HG03565 (cell line): ENCODE results near the gene NOL12.

Experiments used
- ATAC-seq: cut with Tn5 transposase; IDR thresholded peaks from one replicate; pipeline ENCODE4 v1.9.1; 2021; ENCODE audit warnings: mild to moderate bottlenecking, moderate library complexity; ENCODE audit not compliant: unreplicated experiment

Gene NOL12

GRCh38 chr22:37659066-37659896 is 26.9 kb upstream of the NOL12 start:
- peak; percentile 3 for ATAC-seq

GRCh38 chr22:37659897-37660708 is 26.0 kb upstream of the NOL12 start:
- no peak for ATAC-seq

- no peak for ATAC-seq
Observed at GRCh38 chr22:37660709-37661045, 25.5 kb upstream of the NOL12 start.

GRCh38 chr22:37661160-37661924 is 24.8 kb upstream of the NOL12 start:
- ATAC-seq: no peak

GRCh38 chr22:37662039-37662438 is 24.1 kb upstream of the NOL12 start:
- no peak for ATAC-seq

GRCh38 chr22:37663521-37664140 is 22.5 kb upstream of the NOL12 start:
- no peak for ATAC-seq

- no peak for ATAC-seq
Observed at GRCh38 chr22:37664249-37665101, 21.7 kb upstream of the NOL12 start.

GRCh38 chr22:37665487-37665886 is 20.7 kb upstream of the NOL12 start:
- ATAC-seq: no peak

- no peak for ATAC-seq
Observed at GRCh38 chr22:37669586-37669985, 16.6 kb upstream of the NOL12 start.

GRCh38 chr22:37672206-37672919 is 13.8 kb upstream of the NOL12 start:
- no peak for ATAC-seq

GRCh38 chr22:37672920-37673455 is 13.2 kb upstream of the NOL12 start:
- no peak for ATAC-seq

- no peak for ATAC-seq
Observed at GRCh38 chr22:37674248-37674647, 11.9 kb upstream of the NOL12 start.

GRCh38 chr22:37674951-37675929 is 10.9 kb upstream of the NOL12 start, which contains the start of gene LGALS1:
Gene LGALS1 (plus strand): TSS chr22:37675636. CDS start chr22:37675703, 67 bp downstream.
- ATAC-seq: peak; percentile 30

- ATAC-seq: no peak
Observed at GRCh38 chr22:37675930-37676735, 10.0 kb upstream of the NOL12 start.

- ATAC-seq: peak; percentile 35
Observed at GRCh38 chr22:37676736-37677492, 9.2 kb upstream of the NOL12 start.

GRCh38 chr22:37677493-37677974 is 8.6 kb upstream of the NOL12 start:
- ATAC-seq: peak; percentile 5
